Upper lobe of left lung (tissue), 6 donors: ENCODE data around the gene SRCAP. TPM values are rescaled to one million over a fixed set of nuclear protein-coding genes. Genes with fewer than 3 reads are reported as not detected.

Source experiments
- ATAC-seq, 2 donors: fragments of 200-7000 bp; cut with Tn5 transposase; one replicate each; pipeline ENCODE4 v1.9.1; 2022; ENCODE audit warnings: mild to moderate bottlenecking in 2 of 2, moderate library complexity in 2 of 2; ENCODE audit not compliant: low FRiP score in 2 of 2
- DNase-seq, 2 donors: peaks; one replicate each; pipeline ENCODE4 v3.0.0-alpha.2; 2019 to 2020
- H3K27ac ChIP-seq, 4 donors: fragments of 200-600 bp; sonication (generic); one replicate each; pipeline ENCODE4 v1.5.1; 2016 to 2019
- H3K27me3 ChIP-seq, 4 donors: fragments of 200-600 bp; sonication (generic); one replicate each; pipeline ENCODE4 v1.5.1; 2017 to 2019
- H3K36me3 ChIP-seq, 4 donors: fragments of 200-600 bp; sonication (generic); one replicate each; pipeline ENCODE4 v1.5.1; 2016 to 2019
- H3K4me1 ChIP-seq, 4 donors: fragments of 200-600 bp; sonication (generic); one replicate each; pipeline ENCODE4 v1.5.1; 2018 to 2019
- H3K4me3 ChIP-seq, 4 donors: fragments of 200-600 bp; sonication (generic); one replicate each; pipeline ENCODE4 v1.5.1; 2017 to 2019; ENCODE audit warnings: mild to moderate bottlenecking in 2 of 4, moderate library complexity in 1 of 4
- H3K9me3 ChIP-seq, 4 donors: fragments of 200-600 bp; sonication (generic); one replicate each; pipeline ENCODE4 v1.5.1; 2018 to 2019
- EP300 ChIP-seq, 4 donors: sonication (generic); formaldehyde crosslinking; IDR thresholded peaks; one replicate each; pipeline ENCODE4 v1.5.1; 2017; ENCODE audit warnings: antibody characterized with exemption in 4 of 4, control low read depth in 2 of 4
- POLR2A ChIP-seq, 4 donors: fragments of 450-650 bp; IDR thresholded peaks; one replicate each; pipeline ENCODE4 v1.5.1; 2016 to 2017; ENCODE audit warnings: antibody characterized with exemption in 4 of 4, mild to moderate bottlenecking in 2 of 4
- POLR2AphosphoS5 ChIP-seq, 2 donors: sonication (generic); formaldehyde crosslinking; IDR thresholded peaks; one replicate each; pipeline ENCODE4 v1.5.1; 2017; ENCODE audit warnings: antibody characterized with exemption in 2 of 2
- WGBS, 2 donors: methylation state at CpG; one replicate each; pipeline ENCODE4 v1.1.5; 2017 to 2018; 5-methylcytosine and 5-hydroxymethylcytosine counted together
- total RNA-seq, 6 donors: library from RNA; depleted of rRNA in 4 of 6; stranded (reverse); fragments of >200 nt in 4 of 6; gene quantifications; one replicate each; pipeline versions ENCODE4 v1.1.0 to v1.2.1, GENCODE V29; 2016 to 2021
- TF ChIP-seq, protein P1 (sequence below), 6 experiments: fragments of 450-650 bp in 4 of 6; fragments of 200-600 bp in 2 of 6; sonication (generic) in 2 of 6; IDR thresholded peaks; one replicate each; pipeline ENCODE4 v1.5.1; 2016 to 2019; ENCODE audit warnings: antibody characterized with exemption in 6 of 6
- donor health status: DM: no; HTN: no; CAD: no; lungs with moderate emphysema.
- donor health status: DM: no; HTN: yes; CAD: no; lungs with severe emphysema.

The SRCAP gene
- total RNA-seq, 6 donors from 2014 or later: 38.3 to 102 (median 66.0) TPM

- peak in 1 of 2 donors; percentile 10 for DNase-seq
- ATAC-seq: no peak
- WGBS, 2 donors: 92 to 93% methylated on average over 21 to 24 of the region's 25 CpGs
- no peaks in the 10 kb centered on the region for H3K9me3 ChIP-seq
- peaks cover 4 to 27% (median 21%) of the 10 kb centered on the region in 4 donors for H3K4me1 ChIP-seq
- H3K4me3 ChIP-seq: no peak overlapping the region
- H3K36me3 ChIP-seq: peaks cover 49 to 73% (median 67%) of the 10 kb centered on the region in 4 donors
- peak overlapping the region in 1 of 4 donors; percentile 85 for H3K27ac ChIP-seq
- TF ChIP-seq POLR2A (IDR thresholded peaks at IDR 0.05): no peak
- TF ChIP-seq, protein P1, sequence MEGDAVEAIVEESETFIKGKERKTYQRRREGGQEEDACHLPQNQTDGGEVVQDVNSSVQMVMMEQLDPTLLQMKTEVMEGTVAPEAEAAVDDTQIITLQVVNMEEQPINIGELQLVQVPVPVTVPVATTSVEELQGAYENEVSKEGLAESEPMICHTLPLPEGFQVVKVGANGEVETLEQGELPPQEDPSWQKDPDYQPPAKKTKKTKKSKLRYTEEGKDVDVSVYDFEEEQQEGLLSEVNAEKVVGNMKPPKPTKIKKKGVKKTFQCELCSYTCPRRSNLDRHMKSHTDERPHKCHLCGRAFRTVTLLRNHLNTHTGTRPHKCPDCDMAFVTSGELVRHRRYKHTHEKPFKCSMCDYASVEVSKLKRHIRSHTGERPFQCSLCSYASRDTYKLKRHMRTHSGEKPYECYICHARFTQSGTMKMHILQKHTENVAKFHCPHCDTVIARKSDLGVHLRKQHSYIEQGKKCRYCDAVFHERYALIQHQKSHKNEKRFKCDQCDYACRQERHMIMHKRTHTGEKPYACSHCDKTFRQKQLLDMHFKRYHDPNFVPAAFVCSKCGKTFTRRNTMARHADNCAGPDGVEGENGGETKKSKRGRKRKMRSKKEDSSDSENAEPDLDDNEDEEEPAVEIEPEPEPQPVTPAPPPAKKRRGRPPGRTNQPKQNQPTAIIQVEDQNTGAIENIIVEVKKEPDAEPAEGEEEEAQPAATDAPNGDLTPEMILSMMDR (IDR thresholded peaks at IDR 0.05): no peak
- TF ChIP-seq EP300 (IDR thresholded peaks at IDR 0.05): no peak
- TF ChIP-seq POLR2AphosphoS5 (IDR thresholded peaks at IDR 0.05): no peak
- H3K27me3 ChIP-seq: no peaks in the 10 kb centered on the region
Measured at GRCh38 chr16:30737794-30738648, 39.0 kb downstream of the SRCAP start.

- Histone ChIP-seq H3K36me3 (peaks cover 37 to 71% (median 66%) of the 10 kb centered on the region in 4 donors), H3K4me1 (peaks cover 4 to 27% (median 21%) of the 10 kb centered on the region in 4 donors), H3K9me3 (no peaks in the 10 kb centered on the region), H3K27ac (peak overlapping the region; percentile 15 to 88 (median 86)), H3K4me3 (no peak overlapping the region), H3K27me3 (no peaks in the 10 kb centered on the region)
- WGBS, 2 donors: 91 to 94% methylated on average over 13 to 37 of the region's 37 CpGs
- ATAC-seq (no peak), DNase-seq (peak; percentile 21 to 86)
- no peak for TF ChIP-seq POLR2AphosphoS5 (IDR thresholded peaks at IDR 0.05)
- TF ChIP-seq, protein P1 (IDR thresholded peaks at IDR 0.05): no peak
- no peak for TF ChIP-seq POLR2A (IDR thresholded peaks at IDR 0.05)
- no peak for TF ChIP-seq EP300 (IDR thresholded peaks at IDR 0.05)
Measured at GRCh38 chr16:30738984-30739951, 40.3 kb downstream of the SRCAP start.

GRCh38 chr16:30740364-30741251 lies 41.6 kb downstream of the SRCAP start:
- Histone ChIP-seq H3K9me3 (no peaks in the 10 kb centered on the region), H3K27me3 (no peaks in the 10 kb centered on the region), H3K4me1 (peaks cover 4 to 27% (median 21%) of the 10 kb centered on the region in 4 donors), H3K27ac (peak overlapping the region; percentile 81 to 88 (median 86)), H3K36me3 (peaks cover 30 to 69% (median 61%) of the 10 kb centered on the region in 4 donors), H3K4me3 (peak overlapping the region in 3 of 4 donors; percentile 21 to 39 (median 34))
- ATAC-seq (peak; percentile 91 to 92), DNase-seq (peak in 1 of 2 donors; percentile 89)
- 53 to 60% methylated on average over 8 of the region's 8 CpGs for WGBS, 2 donors
- TF ChIP-seq POLR2AphosphoS5 (IDR thresholded peaks at IDR 0.05) (peak in 1 of 2 donors; percentile 69), EP300 (IDR thresholded peaks at IDR 0.05) (peak in 1 of 4 donors; percentile 89), POLR2A (IDR thresholded peaks at IDR 0.05) (peak in 3 of 4 donors; percentile 7 to 66 (median 27))
- TF ChIP-seq, protein P1 (IDR thresholded peaks at IDR 0.05): no peak

DNA sequence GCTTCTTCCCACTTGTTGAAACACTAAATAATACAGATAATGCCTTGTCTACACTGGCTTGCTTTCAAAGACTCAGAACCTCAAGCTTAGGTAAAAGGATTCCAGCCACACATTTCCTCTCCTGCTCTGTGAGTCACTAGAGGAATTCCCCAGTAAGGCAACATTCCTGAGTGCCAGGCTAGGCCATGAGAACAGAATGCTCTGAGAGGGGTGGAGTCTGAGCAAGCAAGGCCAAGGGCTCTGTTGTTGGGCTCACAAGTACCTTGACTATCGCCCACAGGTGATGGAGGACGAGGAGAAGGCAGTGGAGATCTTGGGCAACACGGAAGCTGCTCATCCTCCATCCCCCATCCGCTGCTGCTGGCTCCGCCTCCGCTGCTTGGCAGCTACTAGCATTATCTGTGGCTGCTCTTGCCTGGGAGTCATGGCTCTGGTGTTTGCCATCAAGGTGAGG lies 42.5 kb downstream of the SRCAP start:
- Histone ChIP-seq H3K4me1 (peaks cover 4 to 27% (median 22%) of the 10 kb centered on the region in 4 donors), H3K27me3 (no peaks in the 10 kb centered on the region), H3K27ac (peak overlapping the region; percentile 81 to 88 (median 86)), H3K36me3 (peaks cover 21 to 60% (median 53%) of the 10 kb centered on the region in 4 donors), H3K9me3 (no peaks in the 10 kb centered on the region), H3K4me3 (peak overlapping the region in 3 of 4 donors; percentile 21 to 39 (median 34))
- WGBS, 2 donors: 60 to 69% methylated on average over 1 to 6 of the region's 6 CpGs
- peak; percentile 67 to 90 for ATAC-seq
- TF ChIP-seq EP300 (IDR thresholded peaks at IDR 0.05) (peak in 1 of 4 donors; percentile 88), POLR2A (IDR thresholded peaks at IDR 0.05) (peak in 1 of 4 donors; percentile 58), POLR2AphosphoS5 (IDR thresholded peaks at IDR 0.05) (peak; percentile 56 to 81)
- TF ChIP-seq, protein P1 (IDR thresholded peaks at IDR 0.05): no peak
- peak in 1 of 2 donors; percentile 94 for DNase-seq
